ENCODE data around the gene DPYSL3.
"Not testable (repeated sequence)": the region's sequence is repeated elsewhere in the genome, so short reads cannot be mapped to it uniquely, and the experiment has no call there.

Gene DPYSL3

GRCh38 chr5:147372191-147372590 is 137.7 kb downstream of the DPYSL3 start:
- no peak for DNase-seq (ENCODE audit: low read depth in 1 of 2, low spot score in 1 of 2)

GRCh38 chr5:147371290-147371689 is 138.6 kb downstream of the DPYSL3 start:
- no peak for DNase-seq (ENCODE audit: low read depth in 1 of 2, low spot score in 1 of 2)

- no peak for DNase-seq (ENCODE audit: low read depth in 1 of 2, low spot score in 1 of 2)
Measured at GRCh38 chr5:147369742-147370374, 140.0 kb downstream of the DPYSL3 start.

- DNase-seq (ENCODE audit: low read depth in 1 of 2, low spot score in 1 of 2): not testable (repeated sequence)
Measured at GRCh38 chr5:147367381-147367780, 142.5 kb downstream of the DPYSL3 start.

GRCh38 chr5:147361441-147362175 is 148.3 kb downstream of the DPYSL3 start:
- no peak for DNase-seq (ENCODE audit: low read depth in 1 of 2, low spot score in 1 of 2)

GRCh38 chr5:147360816-147361215 is 149.1 kb downstream of the DPYSL3 start:
- DNase-seq (ENCODE audit: low read depth in 1 of 2, low spot score in 1 of 2): no peak

GRCh38 chr5:147359581-147359980 is 150.3 kb downstream of the DPYSL3 start:
- no peak for DNase-seq (ENCODE audit: low read depth in 1 of 2, low spot score in 1 of 2)

- no peak for DNase-seq (ENCODE audit: low read depth in 1 of 2, low spot score in 1 of 2)
Measured at GRCh38 chr5:147359101-147359500, 150.8 kb downstream of the DPYSL3 start.

GRCh38 chr5:147349241-147349640 is 160.6 kb downstream of the DPYSL3 start:
- no peak for DNase-seq (ENCODE audit: low read depth in 1 of 2, low spot score in 1 of 2)

GRCh38 chr5:147348451-147348850 is 161.4 kb downstream of the DPYSL3 start:
- DNase-seq (ENCODE audit: low read depth in 1 of 2, low spot score in 1 of 2): no peak

GRCh38 chr5:147348046-147348445 is 161.8 kb downstream of the DPYSL3 start:
- DNase-seq (ENCODE audit: low read depth in 1 of 2, low spot score in 1 of 2): no peak

GRCh38 chr5:147346006-147346561 is 163.8 kb downstream of the DPYSL3 start:
- DNase-seq (ENCODE audit: low read depth in 1 of 2, low spot score in 1 of 2): no peak

GRCh38 chr5:147344861-147345260 is 165.0 kb downstream of the DPYSL3 start:
- no peak for DNase-seq (ENCODE audit: low read depth in 1 of 2, low spot score in 1 of 2)

- no peak for DNase-seq (ENCODE audit: low read depth in 1 of 2, low spot score in 1 of 2)
Measured at GRCh38 chr5:147341345-147341744, 168.5 kb downstream of the DPYSL3 start.

- no peak for DNase-seq (ENCODE audit: low read depth in 1 of 2, low spot score in 1 of 2)
Measured at GRCh38 chr5:147340941-147341340, 168.9 kb downstream of the DPYSL3 start.
